Body of pancreas (tissue), 4 donors: ENCODE measurements around the gene MT1E.

Source experiments
- POLR2A ChIP-seq, 3 donors: fragments of 450-650 bp; IDR thresholded peaks; one replicate each; pipeline ENCODE4 v1.6.1; 2016; ENCODE audit warnings: antibody characterized with exemption in 3 of 3, mild to moderate bottlenecking in 2 of 3
- TF ChIP-seq, protein P1 (sequence below), 7 experiments: fragments of 450-650 bp in 4 of 7; fragments of 200-600 bp in 3 of 7; sonication (generic) in 3 of 7; IDR thresholded peaks; one replicate each; pipeline ENCODE4 v1.5.1; 2016 to 2019; ENCODE audit warnings: antibody characterized with exemption in 7 of 7

DNA sequence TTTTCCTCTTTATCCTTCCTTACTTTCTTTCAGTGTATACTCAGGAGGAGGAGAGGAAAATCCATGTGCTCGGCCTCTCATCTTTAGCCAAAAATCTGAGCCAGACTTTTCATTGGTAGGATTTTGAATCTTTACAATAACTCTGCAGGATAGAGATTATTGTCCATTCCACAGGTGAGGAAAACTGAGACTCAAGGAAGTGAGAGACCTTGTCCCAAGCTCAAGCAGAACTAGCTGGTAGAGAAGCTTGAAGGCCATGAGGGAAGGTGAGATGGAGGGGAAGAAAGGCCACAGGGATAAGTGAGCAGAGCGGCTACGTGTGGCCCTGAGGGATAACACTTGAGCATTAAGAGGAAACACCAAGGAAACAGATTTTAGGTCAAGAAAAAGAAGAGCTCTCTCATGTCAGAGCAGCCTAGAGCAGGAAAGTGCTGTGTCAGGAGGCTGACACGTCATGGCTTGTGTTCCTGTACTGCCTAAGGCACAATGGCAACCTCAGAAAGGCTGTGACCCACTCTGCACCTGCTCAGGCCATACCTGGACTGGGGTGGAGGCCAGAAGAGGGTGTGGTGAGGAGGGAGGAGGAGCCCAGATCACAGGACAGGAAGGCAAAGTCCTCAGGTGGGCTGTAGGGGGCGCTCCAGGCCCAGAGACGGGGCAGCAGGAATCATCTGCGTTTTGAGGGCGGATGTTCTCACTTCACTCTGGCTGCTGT lies 48.8 kb upstream of the MT1E start:
- TF ChIP-seq POLR2A (IDR thresholded peaks at IDR 0.05): no peak
- TF ChIP-seq, protein P1, sequence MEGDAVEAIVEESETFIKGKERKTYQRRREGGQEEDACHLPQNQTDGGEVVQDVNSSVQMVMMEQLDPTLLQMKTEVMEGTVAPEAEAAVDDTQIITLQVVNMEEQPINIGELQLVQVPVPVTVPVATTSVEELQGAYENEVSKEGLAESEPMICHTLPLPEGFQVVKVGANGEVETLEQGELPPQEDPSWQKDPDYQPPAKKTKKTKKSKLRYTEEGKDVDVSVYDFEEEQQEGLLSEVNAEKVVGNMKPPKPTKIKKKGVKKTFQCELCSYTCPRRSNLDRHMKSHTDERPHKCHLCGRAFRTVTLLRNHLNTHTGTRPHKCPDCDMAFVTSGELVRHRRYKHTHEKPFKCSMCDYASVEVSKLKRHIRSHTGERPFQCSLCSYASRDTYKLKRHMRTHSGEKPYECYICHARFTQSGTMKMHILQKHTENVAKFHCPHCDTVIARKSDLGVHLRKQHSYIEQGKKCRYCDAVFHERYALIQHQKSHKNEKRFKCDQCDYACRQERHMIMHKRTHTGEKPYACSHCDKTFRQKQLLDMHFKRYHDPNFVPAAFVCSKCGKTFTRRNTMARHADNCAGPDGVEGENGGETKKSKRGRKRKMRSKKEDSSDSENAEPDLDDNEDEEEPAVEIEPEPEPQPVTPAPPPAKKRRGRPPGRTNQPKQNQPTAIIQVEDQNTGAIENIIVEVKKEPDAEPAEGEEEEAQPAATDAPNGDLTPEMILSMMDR (IDR thresholded peaks at IDR 0.05): peak; percentile 69 to 95 (median 94)
